HepG2 (cell line): ENCODE data around the gene LMNA. TPM values are rescaled to one million over a fixed set of nuclear protein-coding genes. Genes with fewer than 3 reads are reported as not detected.

Experiments
- ATAC-seq: fragments of 200-7000 bp; cut with Tn5 transposase; 3 replicates; pipeline ENCODE4 v1.9.1; 2020; ENCODE audit warnings: mild to moderate bottlenecking, moderate library complexity
- BruUV-seq: library from RNA; stranded (reverse); fragments of 400-500 nt; replicated peaks from 2 replicates; lab custom pipeline; 2021; lab: Mats Ljungman, UMichigan
- CTCF ChIA-PET: fragments of 300-600 bp; formaldehyde crosslinking; extraction: SDS; loops from one replicate; lab custom pipeline; 2021; ENCODE audit warnings: low total read pairs, inconsistent platforms, low intra/inter-chr PET ratio; lab: Yijun Ruan, JAX
- POLR2A ChIA-PET: fragments of 350-600 bp; sonication (Branson Sonifier 250); formaldehyde crosslinking; loops from one replicate; lab custom pipeline; 2020; ENCODE audit warnings: antibody characterized with exemption, inconsistent platforms; lab: Yijun Ruan, JAX
- DNase-seq: peaks from one replicate; pipeline ENCODE4 v3.0.0-alpha.2; 2015; ENCODE audit warnings: low spot score
- FAIRE-seq: peaks from 3 replicates; lab custom pipeline; 2011; peaks lifted over from hg19 to GRCh38; lab: Jason Lieb, UNC
- H2AFZ ChIP-seq: one replicate; pipeline ENCODE4 v1.6.1; 2011; ENCODE audit warnings: low read length, inconsistent platforms
- H3K27ac ChIP-seq: fragments of 300-600 bp; 3 replicates; pipeline ENCODE4 v1.8.0; 2011; ENCODE audit warnings: mixed run types, mild to moderate bottlenecking, mixed read lengths, low read length, inconsistent platforms; ENCODE audit not compliant: insufficient read depth; ENCODE audit errors: extremely low read length
- H3K27me3 ChIP-seq, 2 experiments: fragments of 200-600 bp in 1 of 2; 2 replicates in 1 of 2; 3 replicates in 1 of 2; pipeline versions ENCODE4 v1.6.0 to v1.8.0; 2011; ENCODE audit warnings: low read length in 2 of 2, mild to moderate bottlenecking in 2 of 2, moderate library complexity in 2 of 2, inconsistent platforms in 1 of 2; ENCODE audit not compliant: insufficient read depth in 2 of 2, control insufficient read depth in 1 of 2
- H3K36me3 ChIP-seq, 2 experiments: fragments of 200-600 bp in 1 of 2; replicated peaks in 1 of 2; 2 replicates in 1 of 2; 3 replicates in 1 of 2; pipeline versions ENCODE4 v1.5.1 to v1.8.0; 2011; ENCODE audit warnings: low read length in 2 of 2, inconsistent platforms in 1 of 2; ENCODE audit not compliant: insufficient read depth in 2 of 2, control insufficient read depth in 1 of 2
- H3K4me1 ChIP-seq: 2 replicates; pipeline ENCODE4 v1.5.1; 2012; ENCODE audit warnings: low read length, inconsistent platforms; ENCODE audit not compliant: insufficient read depth
- H3K4me2 ChIP-seq: 2 replicates; pipeline ENCODE4 v1.6.0; 2011; ENCODE audit warnings: low read depth, low read length, inconsistent platforms
- H3K4me3 ChIP-seq, 3 experiments: fragments of 200-600 bp in 1 of 3; sonication (generic), shearing (Covaris generic) in 1 of 3; replicated peaks in 1 of 3; 2 replicates each; pipeline ENCODE4 v1.5.1; 2011 to 2016; ENCODE audit warnings: low read length in 3 of 3, inconsistent platforms in 2 of 3, low read depth in 2 of 3, mild to moderate bottlenecking in 2 of 3, control low read depth in 1 of 3, mixed read lengths in 1 of 3; ENCODE audit not compliant: insufficient read depth in 1 of 3
- H3K79me2 ChIP-seq: one replicate; pipeline ENCODE4 v1.6.1; 2011; ENCODE audit warnings: low read length, inconsistent platforms; ENCODE audit not compliant: insufficient read depth
- H3K9ac ChIP-seq: 2 replicates; pipeline ENCODE4 v1.6.0; 2011; ENCODE audit warnings: mild to moderate bottlenecking, low read depth, low read length, inconsistent platforms; ENCODE audit not compliant: insufficient read depth
- H3K9me3 ChIP-seq: 2 replicates; pipeline ENCODE4 v1.5.1; 2012; ENCODE audit warnings: mild to moderate bottlenecking, low read length
- H4K20me1 ChIP-seq: 2 replicates; pipeline ENCODE4 v1.6.0; 2011; ENCODE audit warnings: inconsistent platforms, mild to moderate bottlenecking, low read length, moderate library complexity; ENCODE audit not compliant: insufficient read depth
- ADNP ChIP-seq: sonication (generic); formaldehyde crosslinking; IDR thresholded peaks from 2 replicates; pipeline ENCODE4 v1.4.0; 2020; ENCODE audit warnings: missing genetic modification reagents
- DPF2 ChIP-seq: sonication (generic); formaldehyde crosslinking; IDR thresholded peaks from 2 replicates; pipeline ENCODE4 v1.4.0; 2020; ENCODE audit warnings: mild to moderate bottlenecking, low read depth, missing genetic modification reagents, borderline replicate concordance
- HNF4G ChIP-seq, 2 experiments: sonication (generic) in 1 of 2; formaldehyde crosslinking in 1 of 2; IDR thresholded peaks; 2 replicates each; pipeline versions ENCODE4 v1.4.0 to v1.6.1; 2011 to 2020; ENCODE audit warnings: borderline replicate concordance in 2 of 2, low read depth in 2 of 2, mild to moderate bottlenecking in 2 of 2, low read length in 1 of 2, missing genetic modification reagents in 1 of 2, moderate library complexity in 1 of 2
- ISL2 ChIP-seq: sonication (generic); formaldehyde crosslinking; IDR thresholded peaks from 2 replicates; pipeline ENCODE4 v1.5.0; 2020; ENCODE audit warnings: missing genetic modification reagents
- JUN ChIP-seq: sonication (generic); formaldehyde crosslinking; IDR thresholded peaks from 2 replicates; pipeline ENCODE4 v1.4.0; 2020; ENCODE audit warnings: mild to moderate bottlenecking, missing genetic modification reagents
- KDM5B ChIP-seq: sonication (generic); formaldehyde crosslinking; IDR thresholded peaks from 2 replicates; pipeline ENCODE4 v1.4.0; 2020; ENCODE audit warnings: missing genetic modification reagents, mild to moderate bottlenecking, borderline replicate concordance
- NR1H2 ChIP-seq: sonication (generic); formaldehyde crosslinking; IDR thresholded peaks from 2 replicates; pipeline ENCODE4 v1.8.1; 2022; ENCODE audit warnings: low read depth, missing genetic modification reagents, borderline replicate concordance
- NR2F6 ChIP-seq, 2 experiments: IDR thresholded peaks; 2 replicates each; pipeline ENCODE4 v1.6.1; 2016; ENCODE audit warnings: antibody characterized with exemption in 1 of 2, mild to moderate bottlenecking in 1 of 2
- RCOR2 ChIP-seq: IDR thresholded peaks from 2 replicates; pipeline ENCODE4 v1.6.1; 2016; ENCODE audit warnings: missing biosample characterization, missing genetic modification reagents
- RFX5 ChIP-seq: IDR thresholded peaks from 2 replicates; pipeline ENCODE4 v1.6.1; 2011; ENCODE audit warnings: low read depth, low read length, improper control_type of control experiment
- SAFB2 ChIP-seq: sonication (generic); formaldehyde crosslinking; IDR thresholded peaks from 2 replicates; pipeline ENCODE4 v1.5.1; 2020; ENCODE audit warnings: missing genetic modification reagents, low read depth, mild to moderate bottlenecking, borderline replicate concordance
- TBX3 ChIP-seq: fragments of 450-650 bp; IDR thresholded peaks from 2 replicates; pipeline ENCODE4 v1.6.1; 2017; ENCODE audit warnings: antibody characterized with exemption, mild to moderate bottlenecking, inconsistent platforms, borderline replicate concordance
- U2AF1 ChIP-seq: fragments of 200-400 bp; formaldehyde crosslinking; optimal IDR thresholded peaks from 2 replicates; pipeline ENCODE3; 2017; ENCODE audit warnings: mild to moderate bottlenecking, low read depth, low read length
- ZFP41 ChIP-seq: sonication (generic); formaldehyde crosslinking; IDR thresholded peaks from 2 replicates; pipeline ENCODE4 v1.4.0; 2020; ENCODE audit warnings: mild to moderate bottlenecking, missing genetic modification reagents, borderline replicate concordance
- ZNF296 ChIP-seq: sonication (generic); formaldehyde crosslinking; conservative IDR thresholded peaks from 2 replicates; pipeline ENCODE4 v1.5.0; 2020; ENCODE audit warnings: mild to moderate bottlenecking, missing genetic modification reagents
- ZNF337 ChIP-seq: sonication (generic); formaldehyde crosslinking; IDR thresholded peaks from 2 replicates; pipeline ENCODE4 v1.5.1; 2020; ENCODE audit warnings: missing genetic modification reagents, low read depth, mild to moderate bottlenecking, borderline replicate concordance
- ZNF34 ChIP-seq: sonication (generic); formaldehyde crosslinking; IDR thresholded peaks from 2 replicates; pipeline ENCODE4 v1.4.0; 2020; ENCODE audit warnings: mild to moderate bottlenecking, missing genetic modification reagents, borderline replicate concordance
- ZNF569 ChIP-seq: sonication (generic); formaldehyde crosslinking; IDR thresholded peaks from 2 replicates; pipeline ENCODE4 v1.5.0; 2020; ENCODE audit warnings: mild to moderate bottlenecking, missing genetic modification reagents, moderate library complexity, borderline replicate concordance
- ZNF790 ChIP-seq: sonication (generic); formaldehyde crosslinking; IDR thresholded peaks from 2 replicates; pipeline ENCODE4 v1.8.0; 2022; ENCODE audit warnings: missing genetic modification reagents, mild to moderate bottlenecking, borderline replicate concordance
- WGBS: methylation state at CpG from one replicate; pipeline ENCODE4 v1.1.6; 2017; ENCODE audit warnings: low lambda C conversion rate; 5-methylcytosine and 5-hydroxymethylcytosine counted together
- in situ Hi-C: cut with HindIII; loops from 2 replicates; pipeline ENCODE4 v1.10.0; 2017; ENCODE audit warnings: low pct_unique_long_range_greater_than_20kb; ENCODE audit not compliant: extremely low pct_ligation_motif_present
- intact Hi-C: fragments of 100-400 bp; cut with micrococcal nuclease; formaldehyde crosslinking; loops from one replicate; pipeline ENCODE4 v1.10.0; 2022; ENCODE audit not compliant: unreplicated experiment
- polyA plus RNA-seq, 8 experiments: library from polyadenylated mRNA; depleted of rRNA in 3 of 8; stranded (reverse) in 7 of 8; unstranded in 1 of 8; fragments of >200 nt; fragmentation: Illumina TruSeq in 4 of 8; extraction: Trizol in 4 of 8; gene quantifications; 2 replicates each; pipeline versions ENCODE4 v1.2.1 to v1.2.3, GENCODE V29; 2011 to 2016; ENCODE audit warnings: low read depth in 4 of 8, missing spikeins in 1 of 8, mixed read lengths in 1 of 8; ENCODE audit not compliant: insufficient read depth in 1 of 8
- total RNA-seq, 5 experiments: library from RNA; depleted of rRNA; stranded (reverse); fragments of >200 nt; fragmentation: Illumina TruSeq; extraction: Trizol; gene quantifications; 2 replicates each; pipeline ENCODE4 v1.2.3, GENCODE V29; 2016; ENCODE audit warnings: low read depth in 1 of 5
- TF ChIP-seq, protein P1 (sequence below): IDR thresholded peaks from 2 replicates; pipeline ENCODE4 v1.6.1; 2016; ENCODE audit warnings: mild to moderate bottlenecking, missing biosample characterization, missing genetic modification reagents

Gene LMNA
- total and polyA plus RNA-seq, 2 of the 13 experiments (the other 11 are each of a cell fraction or from before 2014, with no cell fraction given), result 107 to 225 TPM

DNA sequence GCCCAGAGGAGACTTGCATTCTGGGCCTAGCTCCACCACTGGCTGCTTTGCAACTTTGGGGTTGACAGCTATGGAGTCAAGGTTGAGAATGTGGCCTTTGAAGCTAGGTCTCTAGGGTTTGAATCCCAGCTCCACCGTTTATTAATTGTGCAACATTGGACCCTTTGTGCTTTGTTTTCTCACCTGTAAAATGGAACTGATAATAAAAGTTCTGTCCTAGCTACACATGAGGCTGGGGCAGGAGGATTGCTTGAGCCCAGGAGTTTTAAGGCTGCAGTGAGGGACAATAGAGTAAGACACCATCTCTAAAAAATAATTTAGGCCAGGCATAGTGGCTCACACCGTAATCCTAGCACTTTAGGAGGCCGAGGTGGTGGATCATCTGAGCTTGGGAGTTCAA, 15.2 kb upstream of the LMNA start (continued):
- no peak for TF ChIP-seq ZNF296 (CRISPR knock-in tag)
- no peak for TF ChIP-seq RFX5
- TF ChIP-seq U2AF1, result no peak
- no peak for TF ChIP-seq DPF2 (CRISPR knock-in tag)
- TF ChIP-seq SAFB2 (CRISPR knock-in tag), result no peak
- TF ChIP-seq HNF4G (IDR thresholded peaks at IDR 0.05; ENCODE audit: borderline replicate concordance, low read depth, low read length), result peak; percentile 55
- TF ChIP-seq HNF4G (CRISPR knock-in tag; IDR thresholded peaks at IDR 0.05; ENCODE audit: borderline replicate concordance, low read depth), result no peak
- TF ChIP-seq ZFP41 (CRISPR knock-in tag), result no peak
- peak; percentile 18; the same call in 1 of the 2 replicates for TF ChIP-seq RCOR2 (CRISPR knock-in tag)
- no peak for TF ChIP-seq KDM5B (CRISPR knock-in tag)
- no peak for TF ChIP-seq NR2F6 (IDR thresholded peaks at IDR 0.05)
- TF ChIP-seq NR2F6 (CRISPR knock-in tag; IDR thresholded peaks at IDR 0.05), result no peak
- TF ChIP-seq ADNP (CRISPR knock-in tag), result 0 out of 2 replicates have a peak, but pooled peaks have one; percentile 26
- TF ChIP-seq ZNF790 (CRISPR knock-in tag), result no peak
- TF ChIP-seq, all 625 proteins: peak for 11

DNA sequence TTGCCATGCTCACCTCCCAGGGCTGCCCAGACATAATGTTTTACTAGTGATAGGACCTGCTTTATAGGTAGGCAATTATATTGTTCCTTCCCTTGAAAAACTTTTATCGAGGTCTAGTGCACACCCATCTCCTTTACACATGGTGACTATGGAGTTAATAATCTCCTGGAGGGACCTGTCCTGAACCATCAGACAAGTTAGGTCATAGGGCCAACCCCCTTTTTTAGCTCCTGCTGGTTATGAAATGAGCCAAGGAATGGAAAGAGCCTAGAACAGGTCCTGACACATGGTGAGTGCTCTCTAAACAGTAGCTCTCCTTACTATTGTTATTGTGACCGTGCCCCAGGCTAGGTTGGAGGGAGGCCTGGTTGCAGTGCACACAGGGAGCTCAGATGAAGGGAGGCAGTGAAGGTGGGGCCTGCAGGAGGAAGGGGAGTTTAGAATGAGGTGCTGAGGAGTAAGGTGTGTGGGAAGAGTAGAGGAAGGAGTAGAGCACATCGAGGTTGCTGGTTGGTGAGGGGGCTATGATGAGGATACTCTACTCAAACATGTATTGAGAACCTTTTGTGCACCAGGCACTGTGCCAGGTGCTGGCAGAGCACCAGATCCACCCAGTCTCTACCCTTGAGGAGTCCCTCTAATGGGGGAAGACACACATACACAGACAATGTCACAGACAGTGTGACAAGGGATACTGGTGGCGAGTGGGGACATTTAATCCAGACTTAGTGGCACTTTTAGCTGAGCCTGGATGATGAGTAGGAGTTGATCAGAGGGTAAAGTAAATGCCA, 14.1 kb upstream of the LMNA start:
- Histone ChIP-seq H3K79me2 (no peaks in the 10 kb centered on the region), H3K4me3 (no peak overlapping the region)
- no TSS peak for BruUV-seq
- POLR2A ChIA-PET, result interaction anchor here (1.1 to 11.0 kb wide), 4 partner anchors 14 to 28 kb away, joined by 4 to 113 read pairs (median 12); partner anchors contain the start of gene LMNA
- intact Hi-C loops, result no loop called here
- no peak for TF ChIP-seq ZNF337
- TF ChIP-seq ISL2 (CRISPR knock-in tag), result no peak
- no peak for TF ChIP-seq JUN (CRISPR knock-in tag)
- TF ChIP-seq ZNF34, result no peak
- TF ChIP-seq TBX3, result no peak
- TF ChIP-seq NR1H2 (CRISPR knock-in tag), result no peak
- TF ChIP-seq ZNF569, result no peak
- TF ChIP-seq, protein P1, sequence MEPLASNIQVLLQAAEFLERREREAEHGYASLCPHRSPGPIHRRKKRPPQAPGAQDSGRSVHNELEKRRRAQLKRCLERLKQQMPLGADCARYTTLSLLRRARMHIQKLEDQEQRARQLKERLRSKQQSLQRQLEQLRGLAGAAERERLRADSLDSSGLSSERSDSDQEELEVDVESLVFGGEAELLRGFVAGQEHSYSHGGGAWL, result no peak
- TF ChIP-seq, all 625 proteins: peak for 0
- CTCF ChIA-PET, result no interaction called here
- no peak for FAIRE-seq
- H4K20me1 ChIP-seq, result no peaks in the 10 kb centered on the region
- no peak overlapping the region for H2AFZ ChIP-seq
- no peak overlapping the region for H3K9ac ChIP-seq
- no peaks in the 10 kb centered on the region for H3K9me3 ChIP-seq
- in situ Hi-C loops, result no loop called here
- no peaks in the 10 kb centered on the region for H3K27me3 ChIP-seq
- H3K4me2 ChIP-seq, result no peak overlapping the region
- DNase-seq, result no peak
- no peak overlapping the region for H3K27ac ChIP-seq
- ATAC-seq, result no peak
- WGBS, result 67% methylated on average over 4 of the region's 4 CpGs
- no peaks in the 10 kb centered on the region for H3K36me3 ChIP-seq
- H3K4me1 ChIP-seq, result peaks cover 97% of the 10 kb centered on the region
